ENCODE results near the gene SORCS2. TPM values are rescaled to one million over a fixed set of nuclear protein-coding genes. Genes with fewer than 3 reads are reported as not detected.
A peak's percentile ranks its signal among the peaks of the same experiment; 100 is the strongest.

SORCS2 gene
- total RNA-seq, 6 experiments from 2014 or later = 0.18 to 6.2 (median 3.1) TPM

- no peaks in the 10 kb centered on the region for H3K4me1 ChIP-seq
- no peaks in the 10 kb centered on the region for H3K9me3 ChIP-seq
- no peak for ATAC-seq
- DNase-seq = peak in 1 of 3 donors; percentile 37
- 65% methylated on average over 22 of the region's 26 CpGs for WGBS (ENCODE audit: insufficient coverage, low coverage, low lambda C conversion rate, missing lambda C conversion rate)
- H3K4me3 ChIP-seq = no peak overlapping the region
- no peaks in the 10 kb centered on the region for H3K27me3 ChIP-seq
- H3K27ac ChIP-seq = no peak overlapping the region
- intact Hi-C loops (cut with DNase I) = no loop called here
- TF ChIP-seq POLR2A (IDR thresholded peaks at IDR 0.05) = no peak
- no peak for TF ChIP-seq CTCF (IDR thresholded peaks at IDR 0.05)
- H3K36me3 ChIP-seq = no peaks in the 10 kb centered on the region
These were observed 579.5 kb downstream of the SORCS2 start for GRCh38 chr4:7771541-7772507.

- H3K27me3 ChIP-seq = no peaks in the 10 kb centered on the region
- WGBS (ENCODE audit: insufficient coverage, low coverage, low lambda C conversion rate, missing lambda C conversion rate) = 35% methylated on average over 9 of the region's 31 CpGs
- no peak for TF ChIP-seq CTCF (IDR thresholded peaks at IDR 0.05)
- no peak for TF ChIP-seq POLR2A (IDR thresholded peaks at IDR 0.05)
- H3K4me3 ChIP-seq = no peak overlapping the region
- H3K4me1 ChIP-seq = no peaks in the 10 kb centered on the region
- intact Hi-C loops (cut with DNase I) = no loop called here
- H3K27ac ChIP-seq = no peak overlapping the region
- peak; percentile 48 to 61 (median 56) for ATAC-seq
- H3K36me3 ChIP-seq = no peaks in the 10 kb centered on the region
- no peaks in the 10 kb centered on the region for H3K9me3 ChIP-seq
- DNase-seq = peak in 1 of 3 donors; percentile 61
These were observed 580.5 kb downstream of the SORCS2 start for GRCh38 chr4:7772711-7773385.

GRCh38 chr4:7773401-7774180, 581.3 kb downstream of the SORCS2 start:
- peak in 1 of 3 donors; percentile 45 for DNase-seq
- Histone ChIP-seq H3K27ac (no peak overlapping the region), H3K4me1 (no peaks in the 10 kb centered on the region), H3K27me3 (no peaks in the 10 kb centered on the region), H3K4me3 (no peak overlapping the region), H3K9me3 (no peaks in the 10 kb centered on the region), H3K36me3 (no peaks in the 10 kb centered on the region)
- ATAC-seq = no peak
- 76% methylated on average over 7 of the region's 24 CpGs for WGBS (ENCODE audit: insufficient coverage, low coverage, low lambda C conversion rate, missing lambda C conversion rate)
- intact Hi-C loops (cut with DNase I) = no loop called here
- TF ChIP-seq CTCF (IDR thresholded peaks at IDR 0.05) = no peak

Measured in right lobe of liver (tissue), 6 donors.